Measurements from ENCODE around the gene CYP19A1. TPM values are rescaled to one million over a fixed set of nuclear protein-coding genes. Genes with fewer than 3 reads are reported as not detected.

CYP19A1 gene
- total and polyA plus RNA-seq, 2 of the 8 experiments (the other 6 are each of a cell fraction or from before 2014, with no cell fraction given) = not detected

- POLR2A ChIA-PET (ENCODE audit: partially characterized antibody) = no interaction called here
- no peak for DNase-seq (ENCODE audit: low read depth in 1 of 2, low spot score in 2 of 2)
- no peak for FAIRE-seq
Observed at GRCh38 chr15:51313644-51314280, 24.6 kb downstream of the CYP19A1 start.

More at GRCh38 chr15:51313644-51314280, 24.6 kb downstream of the CYP19A1 start:
- Histone ChIP-seq H3K23ac (ENCODE audit: insufficient read length) (no peak overlapping the region), H3K4me1 (replicated peaks in 1 of 4; ENCODE audit: control insufficient read depth in 3 of 4, insufficient read depth in 4 of 4, low read length in 3 of 4) (no peaks in the 10 kb centered on the region), H2BK5ac (ENCODE audit: low read depth, low read length) (no peak overlapping the region), H2BK12ac (ENCODE audit: low read depth, low read length) (no peak overlapping the region), H2BK120ac (replicated peaks; ENCODE audit: low read depth, low read length) (no peak overlapping the region), H2AFZ (ENCODE audit: low read length) (no peak overlapping the region), H4K20me1 (replicated peaks in 1 of 2; ENCODE audit: control insufficient read depth in 1 of 2, insufficient read depth in 2 of 2, low read length in 2 of 2) (no peaks in the 10 kb centered on the region), H3K23me2 (ENCODE audit: low read depth, low read length) (no peaks in the 10 kb centered on the region), H3K4me2 (ENCODE audit: insufficient read depth in 1 of 2, low read depth in 2 of 2, low read length in 2 of 2) (no peak overlapping the region), H2BK20ac (ENCODE audit: low read length) (no peak overlapping the region), H3K56ac (replicated peaks; ENCODE audit: insufficient read length, low read depth, low read length) (no peak overlapping the region), H3K4me3 (ENCODE audit: extremely low read depth in 1 of 4, insufficient read depth in 2 of 4, low read depth in 3 of 4, low read length in 4 of 4) (no peak overlapping the region), H4K5ac (ENCODE audit: insufficient read length, low read depth, low read length) (no peak overlapping the region), H3K79me1 (ENCODE audit: low read depth, low read length) (no peaks in the 10 kb centered on the region), H3K14ac (ENCODE audit: insufficient read length) (no peak overlapping the region), H3K9ac (replicated peaks in 1 of 4; ENCODE audit: extremely low read depth in 1 of 4, low read depth in 3 of 4, low read length in 3 of 4) (no peak overlapping the region), H3K4ac (replicated peaks; ENCODE audit: insufficient read length, low read depth, low read length) (no peak overlapping the region), H4K91ac (replicated peaks; ENCODE audit: insufficient read length, low read length) (no peak overlapping the region), H3K36me3 (ENCODE audit: control insufficient read depth in 2 of 4, insufficient read depth in 4 of 4, low read length in 3 of 4) (no peaks in the 10 kb centered on the region; a peak in 2 of 8 replicates), H2BK15ac (ENCODE audit: low read length) (no peak overlapping the region), H3K27me3 (replicated peaks in 1 of 4; ENCODE audit: control insufficient read depth in 3 of 4, extremely low read depth in 1 of 4, insufficient read depth in 3 of 4, low read length in 3 of 4) (no peaks in the 10 kb centered on the region), H3K18ac (ENCODE audit: extremely low read depth, low read length) (no peak overlapping the region), H4K8ac (ENCODE audit: extremely low read depth, insufficient read depth, low read length) (no peak overlapping the region), H3K27ac (ENCODE audit: low read depth, low read length) (no peak overlapping the region), H3K79me2 (ENCODE audit: control insufficient read depth in 1 of 2, insufficient read depth in 2 of 2, low read length in 2 of 2) (no peaks in the 10 kb centered on the region), H2AK5ac (ENCODE audit: low read depth, low read length) (no peak overlapping the region), H3K9me3 (ENCODE audit: insufficient read depth in 2 of 2, low read depth in 1 of 2, low read length in 1 of 2) (no peaks in the 10 kb centered on the region)
- TF ChIP-seq KDM4A (IDR thresholded peaks at IDR 0.05; ENCODE audit: low read depth, low read length, severe bottlenecking) (no peak), KDM1A (IDR thresholded peaks at IDR 0.05; ENCODE audit: borderline replicate concordance, low read length) (no peak), RXRA (IDR thresholded peaks at IDR 0.05; ENCODE audit: insufficient read depth, low read depth, low read length) (no peak)
- WGBS, 2 experiments (ENCODE audit: extremely low coverage in 1 of 2, insufficient coverage in 1 of 2, insufficient read length in 1 of 2, insufficient replicate concordance in 2 of 2, low coverage in 1 of 2, low lambda C conversion rate in 2 of 2, missing lambda C conversion rate in 1 of 2) = 93% methylated on average over 10 of the region's 10 CpGs; no CpG with 5 or more reads in 1 of the 2 experiments
- CTCF ChIA-PET (ENCODE audit: partially characterized antibody) = interaction anchor here (0.6 to 2.7 kb wide), 3 partner anchors 9 to 69 kb away, joined by 3 to 13 read pairs (median 3); no protein-coding TSS in a partner anchor
